HepG2 (cell line): ENCODE data around the gene EBPL.

Experiments
- BRD4 ChIP-seq: sonication (generic); formaldehyde crosslinking; IDR thresholded peaks from 2 replicates; pipeline ENCODE4 v1.4.0; 2020; ENCODE audit warnings: missing genetic modification reagents
- CCAR2 ChIP-seq: fragments of 200-400 bp; formaldehyde crosslinking; optimal IDR thresholded peaks from 2 replicates; pipeline ENCODE3; 2018; ENCODE audit warnings: low read depth, mild to moderate bottlenecking, low read length, moderate library complexity
- GABPA ChIP-seq, 2 experiments: IDR thresholded peaks; 2 replicates each; pipeline ENCODE4 v1.6.1; 2011 to 2016; ENCODE audit warnings: low read depth in 2 of 2, low read length in 1 of 2, missing biosample characterization in 1 of 2, missing genetic modification characterization in 1 of 2
- JUNB ChIP-seq: sonication (generic); formaldehyde crosslinking; IDR thresholded peaks from 2 replicates; pipeline ENCODE4 v1.8.0; 2022; ENCODE audit warnings: missing genetic modification reagents, mild to moderate bottlenecking, borderline replicate concordance
- MYC ChIP-seq: sonication (generic); formaldehyde crosslinking; IDR thresholded peaks from 2 replicates; pipeline ENCODE4 v1.9.0; 2021; ENCODE audit warnings: missing genetic modification reagents, borderline replicate concordance
- NR3C1 ChIP-seq: sonication (generic); formaldehyde crosslinking; IDR thresholded peaks from 2 replicates; pipeline ENCODE4 v1.4.0; 2020; ENCODE audit warnings: missing genetic modification reagents
- SIN3A ChIP-seq: IDR thresholded peaks from 2 replicates; pipeline ENCODE4 v1.6.1; 2011; ENCODE audit warnings: low read depth, mild to moderate bottlenecking, control low read depth, low read length, borderline replicate concordance
- SMARCC2 ChIP-seq: fragments of 450-650 bp; IDR thresholded peaks from 2 replicates; pipeline ENCODE4 v1.6.1; 2017; ENCODE audit warnings: antibody characterized with exemption, mild to moderate bottlenecking
- TBL1XR1 ChIP-seq: fragments of 150-350 bp; IDR thresholded peaks from 2 replicates; pipeline ENCODE4 v1.6.1; 2014; ENCODE audit warnings: borderline replicate concordance, low read length; ENCODE audit not compliant: partially characterized antibody
- ZNF556 ChIP-seq: sonication (generic); formaldehyde crosslinking; IDR thresholded peaks from 2 replicates; pipeline ENCODE4 v1.4.0; 2020; ENCODE audit warnings: mild to moderate bottlenecking, missing genetic modification reagents, borderline replicate concordance
- ZNF709 ChIP-seq: sonication (generic); formaldehyde crosslinking; IDR thresholded peaks from 2 replicates; pipeline ENCODE4 v1.5.0; 2020; ENCODE audit warnings: mild to moderate bottlenecking, missing genetic modification reagents
- TF ChIP-seq, protein P1 (sequence below): sonication (generic); formaldehyde crosslinking; IDR thresholded peaks from 2 replicates; pipeline ENCODE4 v1.4.0; 2020; ENCODE audit warnings: mild to moderate bottlenecking, missing genetic modification reagents
- TF ChIP-seq, protein P2 (sequence below): sonication (generic); formaldehyde crosslinking; IDR thresholded peaks from 2 replicates; pipeline ENCODE4 v1.4.0; 2020; ENCODE audit warnings: missing genetic modification reagents
- TF ChIP-seq, protein P3 (sequence below): sonication (generic); formaldehyde crosslinking; IDR thresholded peaks from 2 replicates; pipeline ENCODE4 v1.4.0; 2020; ENCODE audit warnings: missing genetic modification reagents

DNA sequence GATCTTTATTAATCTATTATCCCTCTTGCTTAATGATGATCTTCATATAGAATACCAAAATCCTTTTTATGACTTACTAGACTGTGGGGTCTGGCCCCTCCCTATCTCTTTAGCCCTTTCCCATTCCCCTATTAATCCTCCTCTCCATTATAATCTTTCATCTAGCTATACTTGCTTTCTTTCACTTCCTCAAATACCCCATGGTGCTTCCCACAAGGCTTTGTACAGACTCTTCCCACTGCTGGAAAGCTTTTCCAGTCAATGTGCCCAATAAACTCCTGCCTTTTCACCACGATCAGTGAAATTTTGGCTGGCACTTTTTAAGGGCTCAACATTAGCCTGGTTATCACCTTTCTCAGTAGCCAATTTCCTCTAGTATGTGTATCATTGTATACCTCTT lies 3.2 kb upstream of the EBPL start:
- TF ChIP-seq ZNF556 (CRISPR knock-in tag) (no peak), SIN3A (no peak), NR3C1 (no peak), MYC (no peak), ZNF709 (CRISPR knock-in tag) (no peak), GABPA (IDR thresholded peaks at IDR 0.05; ENCODE audit: low read depth, low read length) (no peak), GABPA (CRISPR knock-in tag; IDR thresholded peaks at IDR 0.05; ENCODE audit: low read depth) (no peak), BRD4 (no peak), CCAR2 (no peak), TBL1XR1 (no peak), JUNB (no peak), SMARCC2 (no peak)
- TF ChIP-seq, protein P1, sequence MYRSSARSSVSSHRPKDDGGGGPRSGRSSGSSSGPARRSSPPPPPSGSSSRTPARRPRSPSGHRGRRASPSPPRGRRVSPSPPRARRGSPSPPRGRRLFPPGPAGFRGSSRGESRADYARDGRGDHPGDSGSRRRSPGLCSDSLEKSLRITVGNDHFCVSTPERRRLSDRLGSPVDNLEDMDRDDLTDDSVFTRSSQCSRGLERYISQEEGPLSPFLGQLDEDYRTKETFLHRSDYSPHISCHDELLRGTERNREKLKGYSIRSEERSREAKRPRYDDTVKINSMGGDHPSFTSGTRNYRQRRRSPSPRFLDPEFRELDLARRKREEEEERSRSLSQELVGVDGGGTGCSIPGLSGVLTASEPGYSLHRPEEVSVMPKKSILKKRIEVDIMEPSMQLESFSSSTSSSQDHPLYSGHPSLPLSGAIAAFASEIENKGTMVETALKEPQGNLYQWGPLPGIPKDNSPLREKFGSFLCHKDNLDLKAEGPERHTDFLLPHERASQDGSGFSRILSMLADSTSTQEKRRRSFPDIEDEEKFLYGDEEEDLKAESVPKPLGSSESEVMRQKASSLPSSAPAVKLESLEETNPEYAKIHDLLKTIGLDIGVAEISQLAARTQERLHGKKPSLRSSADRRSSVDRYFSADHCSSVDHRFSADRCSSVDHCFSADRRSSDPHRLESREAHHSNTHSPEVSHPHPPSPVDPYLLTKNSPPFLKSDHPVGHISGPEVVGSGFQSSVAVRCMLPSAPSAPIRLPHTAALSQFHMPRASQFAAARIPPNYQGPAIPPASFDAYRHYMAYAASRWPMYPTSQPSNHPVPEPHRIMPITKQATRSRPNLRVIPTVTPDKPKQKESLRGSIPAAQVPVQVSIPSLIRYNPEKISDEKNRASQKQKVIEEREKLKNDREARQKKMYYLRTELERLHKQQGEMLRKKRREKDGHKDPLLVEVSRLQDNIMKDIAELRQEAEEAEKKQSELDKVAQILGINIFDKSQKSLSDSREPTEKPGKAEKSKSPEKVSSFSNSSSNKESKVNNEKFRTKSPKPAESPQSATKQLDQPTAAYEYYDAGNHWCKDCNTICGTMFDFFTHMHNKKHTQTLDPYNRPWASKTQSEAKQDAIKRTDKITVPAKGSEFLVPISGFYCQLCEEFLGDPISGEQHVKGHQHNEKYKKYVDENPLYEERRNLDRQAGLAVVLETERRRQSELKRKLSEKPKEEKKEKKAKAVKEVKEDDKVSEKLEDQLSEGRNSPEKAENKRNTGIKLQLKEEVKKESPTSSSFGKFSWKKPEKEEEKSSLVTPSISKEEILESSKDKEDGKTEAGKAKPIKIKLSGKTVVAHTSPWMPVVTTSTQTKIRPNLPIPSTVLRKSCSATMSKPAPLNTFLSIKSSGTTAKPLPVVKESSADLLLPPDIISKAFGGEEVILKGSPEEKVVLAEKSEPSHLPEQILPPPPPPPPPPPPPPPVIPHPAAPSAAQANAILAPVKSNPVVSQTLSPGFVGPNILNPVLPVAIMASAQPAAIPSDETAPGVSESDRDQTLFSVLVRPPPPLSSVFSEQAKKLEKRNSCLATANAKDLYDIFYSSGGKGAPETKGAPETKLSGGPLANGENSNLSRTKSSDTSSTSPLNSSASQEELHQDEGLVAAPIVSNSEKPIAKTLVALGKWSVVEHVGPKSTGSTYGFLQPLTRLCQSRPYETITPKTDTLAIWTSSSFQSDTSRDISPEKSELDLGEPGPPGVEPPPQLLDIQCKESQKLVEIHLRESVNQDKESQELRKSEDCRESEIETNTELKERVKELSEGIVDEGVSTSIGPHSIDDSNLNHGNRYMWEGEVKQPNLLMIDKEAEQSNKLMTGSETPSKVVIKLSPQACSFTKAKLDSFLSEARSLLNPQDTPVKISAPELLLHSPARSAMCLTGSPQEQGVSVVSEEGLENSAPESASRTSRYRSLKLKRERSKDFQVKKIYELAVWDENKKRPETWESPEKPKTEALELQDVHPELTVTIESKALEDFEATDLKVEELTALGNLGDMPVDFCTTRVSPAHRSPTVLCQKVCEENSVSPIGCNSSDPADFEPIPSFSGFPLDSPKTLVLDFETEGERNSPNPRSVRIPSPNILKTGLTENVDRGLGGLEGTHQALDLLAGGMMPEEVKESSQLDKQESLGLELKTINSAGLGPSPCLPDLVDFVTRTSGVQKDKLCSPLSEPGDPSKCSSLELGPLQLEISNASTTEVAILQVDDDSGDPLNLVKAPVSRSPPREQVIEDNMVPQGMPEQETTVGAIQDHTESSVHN (CRISPR knock-in tag) = no peak
- TF ChIP-seq, protein P2, sequence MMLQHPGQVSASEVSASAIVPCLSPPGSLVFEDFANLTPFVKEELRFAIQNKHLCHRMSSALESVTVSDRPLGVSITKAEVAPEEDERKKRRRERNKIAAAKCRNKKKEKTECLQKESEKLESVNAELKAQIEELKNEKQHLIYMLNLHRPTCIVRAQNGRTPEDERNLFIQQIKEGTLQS (CRISPR knock-in tag) = no peak
- TF ChIP-seq, protein P3, sequence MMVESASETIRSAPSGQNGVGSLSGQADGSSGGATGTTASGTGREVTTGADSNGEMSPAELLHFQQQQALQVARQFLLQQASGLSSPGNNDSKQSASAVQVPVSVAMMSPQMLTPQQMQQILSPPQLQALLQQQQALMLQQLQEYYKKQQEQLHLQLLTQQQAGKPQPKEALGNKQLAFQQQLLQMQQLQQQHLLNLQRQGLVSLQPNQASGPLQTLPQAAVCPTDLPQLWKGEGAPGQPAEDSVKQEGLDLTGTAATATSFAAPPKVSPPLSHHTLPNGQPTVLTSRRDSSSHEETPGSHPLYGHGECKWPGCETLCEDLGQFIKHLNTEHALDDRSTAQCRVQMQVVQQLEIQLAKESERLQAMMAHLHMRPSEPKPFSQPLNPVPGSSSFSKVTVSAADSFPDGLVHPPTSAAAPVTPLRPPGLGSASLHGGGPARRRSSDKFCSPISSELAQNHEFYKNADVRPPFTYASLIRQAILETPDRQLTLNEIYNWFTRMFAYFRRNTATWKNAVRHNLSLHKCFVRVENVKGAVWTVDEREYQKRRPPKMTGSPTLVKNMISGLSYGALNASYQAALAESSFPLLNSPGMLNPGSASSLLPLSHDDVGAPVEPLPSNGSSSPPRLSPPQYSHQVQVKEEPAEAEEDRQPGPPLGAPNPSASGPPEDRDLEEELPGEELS = no peak
